ENCODE results near the gene KBTBD12. TPM values are rescaled to one million over a fixed set of nuclear protein-coding genes. Genes with fewer than 3 reads are reported as not detected.

The KBTBD12 gene
- total and polyA plus RNA-seq, 10 of the 15 experiments (the other 5 are each of a cell fraction or from before 2014, with no cell fraction given) = 0.01 to 0.11 TPM; not detected in 8

DNA sequence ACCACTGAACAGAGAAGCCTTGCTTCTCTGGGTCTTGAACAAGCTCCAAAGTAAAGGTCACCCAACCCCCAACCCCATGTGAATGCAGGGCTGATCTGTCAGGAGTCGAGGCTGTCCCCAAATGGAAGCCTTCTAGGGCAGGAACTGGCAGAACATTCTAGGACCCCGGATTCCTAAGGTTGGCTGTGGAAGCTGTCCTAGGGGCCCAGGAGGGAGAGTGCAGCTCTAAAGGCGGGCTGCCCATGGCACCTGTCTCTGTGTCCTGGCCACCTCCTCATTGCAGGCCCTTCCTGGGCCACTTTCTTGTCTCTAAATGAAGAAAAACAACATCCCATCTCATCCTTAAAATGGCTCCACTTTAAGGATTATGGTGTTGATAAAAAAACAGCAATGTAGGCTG, 83.6 kb downstream of the KBTBD12 start (continued):
- TF ChIP-seq, protein P1, sequence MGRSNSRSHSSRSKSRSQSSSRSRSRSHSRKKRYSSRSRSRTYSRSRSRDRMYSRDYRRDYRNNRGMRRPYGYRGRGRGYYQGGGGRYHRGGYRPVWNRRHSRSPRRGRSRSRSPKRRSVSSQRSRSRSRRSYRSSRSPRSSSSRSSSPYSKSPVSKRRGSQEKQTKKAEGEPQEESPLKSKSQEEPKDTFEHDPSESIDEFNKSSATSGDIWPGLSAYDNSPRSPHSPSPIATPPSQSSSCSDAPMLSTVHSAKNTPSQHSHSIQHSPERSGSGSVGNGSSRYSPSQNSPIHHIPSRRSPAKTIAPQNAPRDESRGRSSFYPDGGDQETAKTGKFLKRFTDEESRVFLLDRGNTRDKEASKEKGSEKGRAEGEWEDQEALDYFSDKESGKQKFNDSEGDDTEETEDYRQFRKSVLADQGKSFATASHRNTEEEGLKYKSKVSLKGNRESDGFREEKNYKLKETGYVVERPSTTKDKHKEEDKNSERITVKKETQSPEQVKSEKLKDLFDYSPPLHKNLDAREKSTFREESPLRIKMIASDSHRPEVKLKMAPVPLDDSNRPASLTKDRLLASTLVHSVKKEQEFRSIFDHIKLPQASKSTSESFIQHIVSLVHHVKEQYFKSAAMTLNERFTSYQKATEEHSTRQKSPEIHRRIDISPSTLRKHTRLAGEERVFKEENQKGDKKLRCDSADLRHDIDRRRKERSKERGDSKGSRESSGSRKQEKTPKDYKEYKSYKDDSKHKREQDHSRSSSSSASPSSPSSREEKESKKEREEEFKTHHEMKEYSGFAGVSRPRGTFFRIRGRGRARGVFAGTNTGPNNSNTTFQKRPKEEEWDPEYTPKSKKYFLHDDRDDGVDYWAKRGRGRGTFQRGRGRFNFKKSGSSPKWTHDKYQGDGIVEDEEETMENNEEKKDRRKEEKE (IDR thresholded peaks at IDR 0.05) = no peak
- TF ChIP-seq NR2C2 (IDR thresholded peaks at IDR 0.05; ENCODE audit: borderline replicate concordance, control insufficient read depth, insufficient read length, low read depth) (no peak), RELA (IDR thresholded peaks at IDR 0.05; ENCODE audit: borderline replicate concordance, partially characterized antibody) (no peak), SUZ12 (IDR thresholded peaks at IDR 0.05; ENCODE audit: unreplicated experiment) (no peak), RAD21 (IDR thresholded peaks at IDR 0.05; ENCODE audit: insufficient read depth, low read depth, low read length) (no peak), NBN (IDR thresholded peaks at IDR 0.05) (no peak), ATF7 (IDR thresholded peaks at IDR 0.05; ENCODE audit: low read depth) (no peak), ZNF207 (IDR thresholded peaks at IDR 0.05; ENCODE audit: borderline replicate concordance) (no peak), CHD1 (IDR thresholded peaks at IDR 0.05; ENCODE audit: low read depth, low read length) (no peak), FOXM1 (IDR thresholded peaks at IDR 0.05; ENCODE audit: low read depth, low read length) (no peak)
- TF ChIP-seq, protein P2, sequence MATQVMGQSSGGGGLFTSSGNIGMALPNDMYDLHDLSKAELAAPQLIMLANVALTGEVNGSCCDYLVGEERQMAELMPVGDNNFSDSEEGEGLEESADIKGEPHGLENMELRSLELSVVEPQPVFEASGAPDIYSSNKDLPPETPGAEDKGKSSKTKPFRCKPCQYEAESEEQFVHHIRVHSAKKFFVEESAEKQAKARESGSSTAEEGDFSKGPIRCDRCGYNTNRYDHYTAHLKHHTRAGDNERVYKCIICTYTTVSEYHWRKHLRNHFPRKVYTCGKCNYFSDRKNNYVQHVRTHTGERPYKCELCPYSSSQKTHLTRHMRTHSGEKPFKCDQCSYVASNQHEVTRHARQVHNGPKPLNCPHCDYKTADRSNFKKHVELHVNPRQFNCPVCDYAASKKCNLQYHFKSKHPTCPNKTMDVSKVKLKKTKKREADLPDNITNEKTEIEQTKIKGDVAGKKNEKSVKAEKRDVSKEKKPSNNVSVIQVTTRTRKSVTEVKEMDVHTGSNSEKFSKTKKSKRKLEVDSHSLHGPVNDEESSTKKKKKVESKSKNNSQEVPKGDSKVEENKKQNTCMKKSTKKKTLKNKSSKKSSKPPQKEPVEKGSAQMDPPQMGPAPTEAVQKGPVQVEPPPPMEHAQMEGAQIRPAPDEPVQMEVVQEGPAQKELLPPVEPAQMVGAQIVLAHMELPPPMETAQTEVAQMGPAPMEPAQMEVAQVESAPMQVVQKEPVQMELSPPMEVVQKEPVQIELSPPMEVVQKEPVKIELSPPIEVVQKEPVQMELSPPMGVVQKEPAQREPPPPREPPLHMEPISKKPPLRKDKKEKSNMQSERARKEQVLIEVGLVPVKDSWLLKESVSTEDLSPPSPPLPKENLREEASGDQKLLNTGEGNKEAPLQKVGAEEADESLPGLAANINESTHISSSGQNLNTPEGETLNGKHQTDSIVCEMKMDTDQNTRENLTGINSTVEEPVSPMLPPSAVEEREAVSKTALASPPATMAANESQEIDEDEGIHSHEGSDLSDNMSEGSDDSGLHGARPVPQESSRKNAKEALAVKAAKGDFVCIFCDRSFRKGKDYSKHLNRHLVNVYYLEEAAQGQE (IDR thresholded peaks at IDR 0.05; ENCODE audit: low read depth, low read length) = no peak
- TF ChIP-seq, protein P3, sequence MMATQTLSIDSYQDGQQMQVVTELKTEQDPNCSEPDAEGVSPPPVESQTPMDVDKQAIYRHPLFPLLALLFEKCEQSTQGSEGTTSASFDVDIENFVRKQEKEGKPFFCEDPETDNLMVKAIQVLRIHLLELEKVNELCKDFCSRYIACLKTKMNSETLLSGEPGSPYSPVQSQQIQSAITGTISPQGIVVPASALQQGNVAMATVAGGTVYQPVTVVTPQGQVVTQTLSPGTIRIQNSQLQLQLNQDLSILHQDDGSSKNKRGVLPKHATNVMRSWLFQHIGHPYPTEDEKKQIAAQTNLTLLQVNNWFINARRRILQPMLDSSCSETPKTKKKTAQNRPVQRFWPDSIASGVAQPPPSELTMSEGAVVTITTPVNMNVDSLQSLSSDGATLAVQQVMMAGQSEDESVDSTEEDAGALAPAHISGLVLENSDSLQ (IDR thresholded peaks at IDR 0.05) = no peak

Measured in GM12878 (cell line).